WERI-Rb-1 (cell line): ENCODE data around the gene ZNF800.

ENCODE experiments used
- DNase-seq: peaks from one replicate; pipeline ENCODE4 v3.0.0-alpha.2; 2020
- H3K27ac ChIP-seq: fragments of 250-450 bp; sonication (Bioruptor Pico); 2 replicates; pipeline ENCODE4 v1.5.1; 2020; ENCODE audit warnings: mild to moderate bottlenecking, moderate library complexity
- H3K27me3 ChIP-seq: fragments of 250-450 bp; sonication (Bioruptor Pico); 2 replicates; pipeline ENCODE4 v1.5.1; 2021; ENCODE audit warnings: mild to moderate bottlenecking, low read depth, moderate library complexity; ENCODE audit not compliant: insufficient read depth, severe bottlenecking
- H3K36me3 ChIP-seq: fragments of 250-450 bp; sonication (Bioruptor Pico); 2 replicates; pipeline ENCODE4 v1.5.1; 2020; ENCODE audit warnings: mild to moderate bottlenecking, moderate library complexity
- H3K4me3 ChIP-seq: 2 replicates; pipeline ENCODE4 v1.5.1; 2011; ENCODE audit warnings: low read depth, mild to moderate bottlenecking, control low read depth, low read length
- H3K9me3 ChIP-seq: fragments of 250-450 bp; sonication (Bioruptor Pico); 2 replicates; pipeline ENCODE4 v1.5.1; 2021; ENCODE audit warnings: mild to moderate bottlenecking, moderate library complexity; ENCODE audit not compliant: severe bottlenecking
- CTCF ChIP-seq: IDR thresholded peaks from 2 replicates; pipeline ENCODE4 v1.5.1; 2011; ENCODE audit warnings: low read depth, mild to moderate bottlenecking, control low read depth, inconsistent platforms, low read length

The ZNF800 gene

GRCh38 chr7:127392182-127392565 lies 334 bp downstream of the ZNF800 start:
- peak; percentile 53 for DNase-seq
- Histone ChIP-seq H3K36me3 (peaks cover 40% of the 10 kb centered on the region), H3K4me3 (peak overlapping the region; percentile 81), H3K27me3 (no peaks in the 10 kb centered on the region), H3K27ac (peak overlapping the region; percentile 86), H3K9me3 (no peaks in the 10 kb centered on the region)
- TF ChIP-seq CTCF: no peak

GRCh38 chr7:127391591-127392181 lies 822 bp downstream of the ZNF800 start:
- H3K4me3 ChIP-seq: peak overlapping the region; percentile 81
- H3K27me3 ChIP-seq: no peaks in the 10 kb centered on the region
- H3K36me3 ChIP-seq: peaks cover 41% of the 10 kb centered on the region
- peak overlapping the region; percentile 86 for H3K27ac ChIP-seq
- peak; percentile 14 for DNase-seq
- no peak for TF ChIP-seq CTCF
- no peaks in the 10 kb centered on the region for H3K9me3 ChIP-seq

- no peak for DNase-seq
- Histone ChIP-seq H3K9me3 (no peaks in the 10 kb centered on the region), H3K4me3 (peak overlapping the region; percentile 81), H3K36me3 (peaks cover 41% of the 10 kb centered on the region), H3K27me3 (no peaks in the 10 kb centered on the region), H3K27ac (no peak overlapping the region)
- TF ChIP-seq CTCF: no peak
These were observed 1.5 kb downstream of the ZNF800 start for GRCh38 chr7:127390817-127391590.

- Histone ChIP-seq H3K36me3 (peaks cover 47% of the 10 kb centered on the region), H3K9me3 (no peaks in the 10 kb centered on the region), H3K4me3 (no peak overlapping the region), H3K27ac (no peak overlapping the region), H3K27me3 (no peaks in the 10 kb centered on the region)
- no peak for TF ChIP-seq CTCF
- DNase-seq: no peak
These were observed 2.2 kb downstream of the ZNF800 start for GRCh38 chr7:127390186-127390816.

- no peak overlapping the region for H3K27ac ChIP-seq
- H3K27me3 ChIP-seq: no peaks in the 10 kb centered on the region
- TF ChIP-seq CTCF: no peak
- H3K36me3 ChIP-seq: peaks cover 55% of the 10 kb centered on the region
- H3K4me3 ChIP-seq: no peak overlapping the region
- no peak for DNase-seq
- H3K9me3 ChIP-seq: no peaks in the 10 kb centered on the region
These were observed 3.2 kb downstream of the ZNF800 start for GRCh38 chr7:127389321-127389720.
